CD4-positive, alpha-beta T cell (primary cell): ENCODE data around the gene DCLRE1B. TPM values are rescaled to one million over a fixed set of nuclear protein-coding genes. Genes with fewer than 3 reads are reported as not detected.
A peak's percentile ranks its signal among the peaks of the same experiment; 100 is the strongest.

Experiments
- ATAC-seq: fragments of 200-7000 bp; cut with Tn5 transposase; one replicate; pipeline ENCODE4 v1.10.0; 2022; ENCODE audit warnings: mild to moderate bottlenecking; ENCODE audit not compliant: poor library complexity
- CTCF ChIA-PET: fragments of 350-600 bp; sonication (Branson Sonifier 250); formaldehyde crosslinking; loops from one replicate; lab custom pipeline; 2021; ENCODE audit warnings: antibody characterized with exemption, inconsistent platforms; lab: Charles Lee
- POLR2A ChIA-PET: fragments of 350-600 bp; sonication (Branson Sonifier 250); formaldehyde crosslinking; loops from one replicate; lab custom pipeline; 2021; ENCODE audit warnings: antibody characterized with exemption, inconsistent platforms; lab: Charles Lee
- DNase-seq, 14 experiments: peaks; one replicate each; pipeline ENCODE4 v3.0.0-alpha.2; 2013 to 2020; ENCODE audit warnings: mixed read lengths in 2 of 14
- H3K27ac ChIP-seq, 2 donors: one replicate each; pipeline versions ENCODE4 v1.5.1 to v1.7.0; 2013; ENCODE audit warnings: low read length in 2 of 2, low read depth in 1 of 2, mild to moderate bottlenecking in 1 of 2
- H3K27me3 ChIP-seq, 2 experiments: 1 replicate in 1 of 2; 2 replicates in 1 of 2; pipeline versions ENCODE4 v1.6.1 to v1.7.0; 2013; ENCODE audit warnings: low read length in 2 of 2, control low read depth in 1 of 2, mild to moderate bottlenecking in 1 of 2, moderate library complexity in 1 of 2; ENCODE audit not compliant: insufficient read depth in 2 of 2, control insufficient read depth in 1 of 2
- H3K36me3 ChIP-seq: one replicate; pipeline ENCODE4 v1.6.1; 2013; ENCODE audit warnings: low read length, control low read depth; ENCODE audit not compliant: insufficient read depth
- H3K4me1 ChIP-seq: one replicate; pipeline ENCODE4 v1.6.1; 2013; ENCODE audit warnings: low read length, control low read depth; ENCODE audit not compliant: insufficient read depth
- H3K4me3 ChIP-seq: one replicate; pipeline ENCODE4 v1.5.1; 2013; ENCODE audit warnings: mild to moderate bottlenecking, low read length, moderate library complexity
- H3K9me3 ChIP-seq, 2 experiments: 1 replicate in 1 of 2; 2 replicates in 1 of 2; pipeline versions ENCODE4 v1.6.1 to v1.7.0; 2013; ENCODE audit warnings: low read length in 2 of 2, mild to moderate bottlenecking in 2 of 2, control low read depth in 1 of 2, moderate library complexity in 1 of 2; ENCODE audit not compliant: control insufficient read depth in 1 of 2, insufficient read depth in 1 of 2
- H3K27ac Mint-ChIP-seq: one replicate; pipeline ENCODE4 v1.8.0; 2020; ENCODE audit warnings: mixed read lengths
- H3K27me3 Mint-ChIP-seq: one replicate; pipeline ENCODE4 v1.8.0; 2021; ENCODE audit warnings: mixed read lengths
- H3K36me3 Mint-ChIP-seq: one replicate; pipeline ENCODE4 v1.8.0; 2021; ENCODE audit warnings: low read depth, mixed read lengths
- H3K4me1 Mint-ChIP-seq: one replicate; pipeline ENCODE4 v1.8.0; 2021; ENCODE audit warnings: low read depth, mixed read lengths
- H3K4me3 Mint-ChIP-seq: one replicate; pipeline ENCODE4 v1.8.0; 2020; ENCODE audit warnings: mild to moderate bottlenecking, mixed read lengths
- H3K9me3 Mint-ChIP-seq: one replicate; pipeline ENCODE4 v1.8.0; 2020; ENCODE audit warnings: mixed read lengths
- CTCF ChIP-seq: fragments of 200-600 bp; IDR thresholded peaks from one replicate; pipeline ENCODE4 v1.8.0; 2022; ENCODE audit warnings: antibody characterized with exemption, mild to moderate bottlenecking
- intact Hi-C, 2 experiments: fragments of 100-400 bp; cut with DNase I in 1 of 2; cut with micrococcal nuclease in 1 of 2; formaldehyde crosslinking; loops; one replicate each; pipeline versions ENCODE4 v1.15.1 to v1.9.0; 2023 to 2025; cut with DNase I, micrococcal nuclease
- total RNA-seq, 174 experiments: library from RNA in 2 of 174; stranded (reverse) in 2 of 174; gene quantifications; one replicate each; pipeline ENCODE4 v1.2.3 and lab custom pipeline; 2021 to 2026

Gene DCLRE1B
- total RNA-seq, 2 experiments from 2014 or later = 6.4 to 6.8 TPM

- H3K27me3 Mint-ChIP-seq = no peaks in the 10 kb centered on the region
- no peak overlapping the region for H3K4me3 Mint-ChIP-seq
- intact Hi-C loops = loop anchor here (5.0 to 10.0 kb wide), 3 partner anchors 58 to 459 kb away; no protein-coding TSS in a partner anchor
- H3K4me1 ChIP-seq = peaks cover 30% of the 10 kb centered on the region
- ATAC-seq (no peak), DNase-seq (peak in 3 of 14 experiments; percentile 46 to 55 (median 54))
- peak overlapping the region; percentile 67 for H3K27ac Mint-ChIP-seq
- H3K36me3 Mint-ChIP-seq = peaks cover 6% of the 10 kb centered on the region
- no peaks in the 10 kb centered on the region for H3K36me3 ChIP-seq
- TF ChIP-seq CTCF = no peak
- H3K9me3 Mint-ChIP-seq = no peaks in the 10 kb centered on the region
- H3K4me3 ChIP-seq = no peak overlapping the region
- ChIA-PET POLR2A (interaction anchor here (0.7 to 1.3 kb wide), 3 partner anchors 30 to 65 kb away, joined by 3 to 10 read pairs (median 3); partner anchors contain the start of gene AP4B1), CTCF (interaction anchor here (0.5 to 1.1 kb wide), 3 partner anchors 17 to 38 kb away, joined by 3 to 5 read pairs (median 4); partner anchors contain the start of genes AP4B1 and DCLRE1B)
- no peak overlapping the region for H3K27ac ChIP-seq
- no peaks in the 10 kb centered on the region for H3K27me3 ChIP-seq
- H3K4me1 Mint-ChIP-seq = peaks cover 66% of the 10 kb centered on the region
- no peaks in the 10 kb centered on the region for H3K9me3 ChIP-seq
These were observed 30.9 kb upstream of the DCLRE1B start for GRCh38 chr1:113874012-113874879.

GRCh38 chr1:113875714-113876113 lies 29.4 kb upstream of the DCLRE1B start:
- Histone ChIP-seq H3K36me3 (no peaks in the 10 kb centered on the region), H3K4me1 (peaks cover 20% of the 10 kb centered on the region), H3K27ac (no peak overlapping the region), H3K27me3 (no peaks in the 10 kb centered on the region), H3K4me3 (no peak overlapping the region), H3K9me3 (no peaks in the 10 kb centered on the region)
- intact Hi-C loops = loop anchor here in 1 of 2 experiments (10.0 kb wide), 1 partner anchor 461 kb away; no protein-coding TSS in a partner anchor
- Mint-ChIP-seq H3K36me3 (peaks cover 6% of the 10 kb centered on the region), H3K9me3 (no peaks in the 10 kb centered on the region), H3K4me3 (no peak overlapping the region), H3K4me1 (peaks cover 68% of the 10 kb centered on the region), H3K27me3 (no peaks in the 10 kb centered on the region), H3K27ac (peak overlapping the region; percentile 33)
- DNase-seq (no peak), ATAC-seq (no peak)
- POLR2A ChIA-PET = interaction anchor here (0.6 to 1.0 kb wide), 4 partner anchors 11 to 29 kb away, joined by 4 to 5 read pairs (median 4); partner anchors contain the start of genes AP4B1, BCL2L15 and DCLRE1B
- CTCF ChIA-PET = no interaction called here
- TF ChIP-seq CTCF = no peak

GRCh38 chr1:113876176-113876575 lies 28.9 kb upstream of the DCLRE1B start:
- no peaks in the 10 kb centered on the region for H3K9me3 Mint-ChIP-seq
- H3K27me3 ChIP-seq = no peaks in the 10 kb centered on the region
- intact Hi-C loops = loop anchor here in 1 of 2 experiments (10.0 kb wide), 1 partner anchor 461 kb away; no protein-coding TSS in a partner anchor
- DNase-seq (no peak), ATAC-seq (no peak)
- H3K4me1 Mint-ChIP-seq = peaks cover 70% of the 10 kb centered on the region
- no peaks in the 10 kb centered on the region for H3K9me3 ChIP-seq
- H3K4me3 ChIP-seq = no peak overlapping the region
- TF ChIP-seq CTCF = no peak
- H3K36me3 ChIP-seq = no peaks in the 10 kb centered on the region
- no peaks in the 10 kb centered on the region for H3K27me3 Mint-ChIP-seq
- peaks cover 18% of the 10 kb centered on the region for H3K4me1 ChIP-seq
- H3K27ac Mint-ChIP-seq = no peak overlapping the region
- no peak overlapping the region for H3K4me3 Mint-ChIP-seq
- ChIA-PET CTCF (no interaction called here), POLR2A (interaction anchor here (0.6 to 1.0 kb wide), 4 partner anchors 11 to 29 kb away, joined by 4 to 5 read pairs (median 4); partner anchors contain the start of genes AP4B1, BCL2L15 and DCLRE1B)
- no peak overlapping the region for H3K27ac ChIP-seq
- H3K36me3 Mint-ChIP-seq = peaks cover 4% of the 10 kb centered on the region
